22Rv1 (cell line): ENCODE measurements around the gene TBCK.

Experiments
- H3K27ac ChIP-seq: fragments of 450-650 bp; 2 replicates; pipeline ENCODE4 v1.5.1; 2017
- CTCF ChIP-seq: fragments of 450-650 bp; IDR thresholded peaks from 2 replicates; pipeline ENCODE4 v1.5.1; 2017; ENCODE audit warnings: mild to moderate bottlenecking
- ZFX ChIP-seq: fragments of 450-650 bp; IDR thresholded peaks from 2 replicates; pipeline ENCODE4 v1.6.1; 2017; ENCODE audit warnings: antibody characterized with exemption, borderline replicate concordance

Gene TBCK

GRCh38 chr4:106264331-106264728 is 51.7 kb downstream of the TBCK start:
- TF ChIP-seq CTCF, result no peak
- TF ChIP-seq ZFX, result no peak
- peak overlapping the region; percentile 62 for H3K27ac ChIP-seq

- peak overlapping the region; percentile 62 for H3K27ac ChIP-seq
- TF ChIP-seq ZFX (no peak), CTCF (no peak)
Observed at GRCh38 chr4:106263594-106264330, 52.2 kb downstream of the TBCK start.

GRCh38 chr4:106261980-106262379 is 54.0 kb downstream of the TBCK start:
- no peak for TF ChIP-seq ZFX
- TF ChIP-seq CTCF, result no peak
- no peak overlapping the region for H3K27ac ChIP-seq

- no peak for TF ChIP-seq ZFX
- TF ChIP-seq CTCF, result no peak
- H3K27ac ChIP-seq, result no peak overlapping the region
Observed at GRCh38 chr4:106258145-106259045, 57.6 kb downstream of the TBCK start.

GRCh38 chr4:106256190-106256589 is 59.8 kb downstream of the TBCK start:
- no peak overlapping the region for H3K27ac ChIP-seq
- TF ChIP-seq ZFX, result no peak
- no peak for TF ChIP-seq CTCF

GRCh38 chr4:106255195-106255594 is 60.8 kb downstream of the TBCK start:
- H3K27ac ChIP-seq, result no peak overlapping the region
- TF ChIP-seq ZFX (no peak), CTCF (no peak)
